ENCODE data around the gene EXOC4.

- TF ChIP-seq EZH2 (IDR thresholded peaks at IDR 0.05; ENCODE audit: borderline replicate concordance, low read depth, low read length, severe bottlenecking) (no peak), JUN (IDR thresholded peaks at IDR 0.05; ENCODE audit: borderline replicate concordance, insufficient read depth, insufficient read length, low read depth) (no peak), CTCF (IDR thresholded peaks at IDR 0.05; ENCODE audit: extremely low read depth in 1 of 2, insufficient read depth in 1 of 2, low read depth in 1 of 2, low read length in 2 of 2) (no peak)
Observed at GRCh38 chr7:134070673-134071072, 817.8 kb downstream of the EXOC4 start.
